HK-2 (cell line): ENCODE measurements around the gene COL23A1.

Experiments used
- DNase-seq: peaks from one replicate; pipeline ENCODE4 v3.0.0-alpha.2; 2018; ENCODE audit not compliant: unreplicated experiment

Gene COL23A1

DNA sequence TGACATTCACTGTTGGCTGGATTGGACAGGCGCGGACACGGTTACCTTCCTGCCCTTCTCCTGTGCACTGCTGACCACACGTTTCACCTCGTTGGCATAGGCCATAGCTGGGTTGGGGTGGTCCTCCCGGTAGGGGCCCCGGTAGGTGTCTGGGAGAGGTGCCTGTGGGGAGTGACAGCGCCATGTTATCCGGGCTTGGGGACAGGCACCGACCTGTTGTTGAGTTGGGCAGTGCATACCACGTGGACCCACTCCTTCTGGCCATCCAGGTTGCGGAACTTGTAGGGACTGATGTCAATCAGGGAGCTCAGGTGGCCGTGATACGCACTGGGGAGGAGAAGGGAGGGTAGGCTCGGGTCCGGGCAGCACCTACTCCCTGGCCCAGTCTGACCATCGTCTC is 365.8 kb downstream of the COL23A1 start:
- no peak for DNase-seq

DNA sequence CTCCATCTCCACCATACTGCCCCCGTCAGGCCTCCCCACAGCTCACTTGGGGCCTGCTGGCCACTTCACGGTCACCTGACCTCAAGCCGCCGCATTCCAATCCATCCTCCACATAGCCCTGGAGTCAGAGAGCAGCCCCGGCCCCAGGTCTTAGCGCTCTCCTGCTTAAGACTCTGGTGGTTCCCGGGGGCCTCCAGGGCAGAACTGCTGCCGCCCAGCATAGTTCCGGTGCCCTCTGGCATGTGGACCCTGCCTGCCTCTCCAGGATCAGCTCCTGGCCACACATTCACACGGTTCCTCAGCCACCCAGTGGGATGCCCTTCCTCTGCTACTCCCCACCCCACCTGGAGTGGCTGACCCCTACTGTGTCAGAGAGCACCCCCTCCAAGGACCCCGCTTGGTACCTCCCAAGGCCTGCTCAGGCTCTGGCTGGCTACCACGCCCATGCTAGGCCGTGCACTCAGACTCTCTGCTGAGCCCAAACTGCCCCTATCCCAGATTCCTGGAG is 366.3 kb downstream of the COL23A1 start:
- DNase-seq: no peak

DNA sequence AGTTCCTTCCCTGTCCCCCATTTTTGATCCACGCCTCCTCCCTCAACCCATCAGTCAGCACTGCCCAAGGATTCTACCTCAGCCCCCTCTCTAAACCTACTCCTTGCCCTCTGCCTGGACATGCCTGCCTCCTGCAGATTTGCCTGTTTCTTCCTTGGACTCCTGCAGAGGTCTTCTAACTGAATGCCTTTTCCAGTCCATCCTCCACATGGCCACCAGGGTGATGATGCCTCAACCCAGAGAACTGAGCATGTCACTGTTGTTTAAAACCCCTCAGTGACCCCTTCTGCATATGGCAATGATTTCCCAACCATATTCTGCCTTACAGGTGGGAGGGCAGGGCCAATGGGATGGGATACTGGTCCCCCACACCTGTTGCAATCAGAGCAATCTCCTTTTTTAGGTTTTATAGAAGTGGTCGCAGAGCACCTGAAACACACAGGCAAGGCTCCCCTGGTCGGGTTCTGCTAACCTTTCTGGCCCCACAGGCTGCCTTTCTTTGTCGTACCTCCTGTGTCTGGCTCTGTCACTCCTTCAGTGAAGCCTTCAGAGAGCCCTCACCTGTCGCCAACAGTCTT is 366.9 kb downstream of the COL23A1 start:
- DNase-seq: no peak

DNA sequence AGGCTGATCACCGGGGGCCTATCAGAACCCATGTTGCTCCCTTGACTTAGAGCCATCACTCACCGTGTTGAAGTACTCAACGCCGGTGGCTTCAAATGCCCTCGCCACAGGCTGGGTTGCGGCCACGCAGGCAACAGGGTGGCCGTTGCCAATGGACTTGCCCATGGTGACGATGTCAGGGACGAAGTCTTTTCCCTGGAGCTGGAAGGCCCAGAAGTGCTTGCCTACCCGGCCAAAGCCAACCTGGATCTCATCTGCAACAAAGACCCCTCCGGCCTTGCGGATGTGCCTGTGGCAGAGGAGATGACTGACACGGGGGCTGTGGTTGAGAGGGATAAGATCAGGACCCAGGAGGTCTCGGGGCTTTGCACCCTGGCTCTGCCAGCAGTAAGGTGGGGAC is 367.9 kb downstream of the COL23A1 start:
- no peak for DNase-seq

DNA sequence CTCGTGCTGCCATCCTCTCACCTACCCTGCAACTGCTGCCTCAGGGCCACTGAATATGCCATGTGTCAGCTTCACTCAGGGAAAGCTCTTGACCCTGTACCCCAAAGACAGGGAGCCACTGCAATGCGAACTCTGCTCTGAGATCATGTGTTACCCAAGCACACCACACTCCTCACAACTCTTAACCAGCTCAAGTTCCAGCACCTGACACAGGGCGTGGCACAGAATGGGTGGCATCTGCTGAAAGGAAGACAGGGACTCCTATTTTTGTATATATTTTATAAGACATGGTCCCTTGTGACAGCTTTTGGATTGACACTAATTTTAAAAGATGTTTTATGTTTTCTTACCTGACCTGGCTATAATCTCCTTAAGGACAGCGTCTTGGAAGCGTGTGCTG is 368.3 kb downstream of the COL23A1 start:
- no peak for DNase-seq

DNA sequence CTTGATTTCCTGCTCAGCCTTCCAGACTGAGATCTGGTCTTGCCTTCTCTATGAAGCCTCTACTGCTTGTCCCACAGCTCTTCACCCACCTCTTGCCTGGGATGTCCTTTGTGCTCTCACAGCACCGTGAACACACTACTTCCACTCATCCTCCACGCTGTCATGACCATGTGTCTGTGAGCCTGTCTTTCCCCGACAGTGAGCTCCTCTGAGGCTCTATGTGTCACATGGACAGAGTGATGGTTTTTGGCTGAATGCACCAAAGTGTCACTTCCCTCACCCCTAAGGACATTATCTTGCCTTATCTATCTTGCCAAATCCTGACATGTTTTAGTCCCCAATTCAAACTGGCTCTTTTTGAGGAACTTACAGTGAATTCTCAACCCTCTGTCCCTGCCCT is 368.9 kb downstream of the COL23A1 start:
- no peak for DNase-seq

DNA sequence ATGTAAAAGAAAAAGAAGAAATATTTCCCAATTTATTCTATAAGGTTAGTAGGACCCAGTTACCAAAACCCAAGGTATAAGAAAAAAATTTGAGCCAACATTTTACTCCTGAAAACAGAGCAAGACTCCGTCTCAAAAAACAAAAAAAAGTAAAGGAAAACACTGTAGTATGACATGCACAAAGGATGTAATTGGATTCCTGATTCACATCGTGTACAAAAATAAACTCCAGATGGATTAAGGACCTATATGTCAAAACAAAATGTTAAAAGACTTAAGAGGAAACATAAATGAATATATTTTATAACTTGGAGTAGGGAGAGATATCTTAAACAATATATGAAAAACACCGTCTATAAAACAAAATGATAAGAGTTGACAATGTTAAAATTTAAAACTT is 371.4 kb downstream of the COL23A1 start:
- no peak for DNase-seq

DNA sequence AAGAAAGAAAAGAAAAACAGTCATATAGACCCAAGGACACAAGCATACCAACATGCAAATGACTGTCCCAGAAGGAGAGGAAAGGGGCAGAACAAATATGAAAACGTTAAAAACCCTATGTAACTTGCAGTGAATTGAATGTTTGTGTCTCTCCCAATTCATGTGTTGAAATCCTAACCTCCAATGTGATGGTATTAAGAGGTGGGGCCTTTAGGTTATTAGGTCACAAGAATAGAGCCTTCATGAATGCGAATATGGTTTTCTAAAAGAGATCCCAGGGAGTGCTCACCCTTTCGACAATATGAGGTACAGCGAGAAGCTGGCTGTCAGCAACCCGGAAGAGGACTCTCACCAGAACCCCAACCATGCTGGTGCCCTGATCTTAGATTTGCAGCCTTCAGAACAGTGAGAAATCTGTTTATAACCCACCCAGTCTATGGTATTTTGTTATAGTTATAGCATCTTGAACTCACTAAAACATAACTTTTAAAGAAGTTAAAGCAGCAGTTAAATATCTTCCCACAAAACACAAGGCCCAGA is 371.9 kb downstream of the COL23A1 start:
- no peak for DNase-seq

DNA sequence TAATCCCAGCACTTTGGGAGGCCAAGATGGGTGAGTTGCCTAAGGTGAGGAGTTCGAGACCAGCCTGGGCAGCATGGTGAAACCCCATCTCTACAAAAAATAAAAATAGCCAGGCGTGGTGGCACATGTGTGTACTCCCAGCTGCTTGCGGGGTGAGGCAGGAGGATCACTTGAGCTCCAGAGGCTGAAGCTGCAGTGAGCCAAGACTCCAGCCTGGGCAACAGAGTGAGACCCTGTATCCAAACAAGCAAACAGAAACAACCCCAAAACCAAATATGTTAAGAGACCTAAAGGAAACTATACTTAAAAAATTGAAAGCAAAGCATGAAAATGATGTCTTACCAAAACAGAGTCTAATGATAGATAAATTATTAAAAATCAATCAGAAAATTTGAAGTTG is 373.4 kb downstream of the COL23A1 start:
- no peak for DNase-seq

DNA sequence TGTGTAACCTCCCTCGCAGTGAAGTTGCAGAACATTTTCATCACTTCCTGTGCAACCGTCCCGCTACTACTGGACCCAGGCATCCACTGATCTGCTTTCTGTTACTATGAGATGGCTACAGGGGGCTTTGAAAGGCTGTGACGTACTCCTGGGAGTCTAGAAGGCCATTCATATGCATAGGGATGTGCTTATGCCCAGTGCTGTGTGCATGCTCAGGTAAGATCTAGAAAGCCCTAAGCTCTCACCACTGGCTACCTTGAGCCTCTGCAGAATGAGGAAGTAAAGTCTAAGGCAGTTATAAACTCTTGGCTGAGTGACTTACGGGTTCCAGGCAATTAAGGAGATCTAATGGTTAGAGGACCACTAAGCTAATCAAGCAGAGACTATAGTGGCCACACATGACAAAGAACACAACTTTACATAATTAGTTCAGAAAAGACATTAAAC is 374.1 kb downstream of the COL23A1 start:
- no peak for DNase-seq

DNA sequence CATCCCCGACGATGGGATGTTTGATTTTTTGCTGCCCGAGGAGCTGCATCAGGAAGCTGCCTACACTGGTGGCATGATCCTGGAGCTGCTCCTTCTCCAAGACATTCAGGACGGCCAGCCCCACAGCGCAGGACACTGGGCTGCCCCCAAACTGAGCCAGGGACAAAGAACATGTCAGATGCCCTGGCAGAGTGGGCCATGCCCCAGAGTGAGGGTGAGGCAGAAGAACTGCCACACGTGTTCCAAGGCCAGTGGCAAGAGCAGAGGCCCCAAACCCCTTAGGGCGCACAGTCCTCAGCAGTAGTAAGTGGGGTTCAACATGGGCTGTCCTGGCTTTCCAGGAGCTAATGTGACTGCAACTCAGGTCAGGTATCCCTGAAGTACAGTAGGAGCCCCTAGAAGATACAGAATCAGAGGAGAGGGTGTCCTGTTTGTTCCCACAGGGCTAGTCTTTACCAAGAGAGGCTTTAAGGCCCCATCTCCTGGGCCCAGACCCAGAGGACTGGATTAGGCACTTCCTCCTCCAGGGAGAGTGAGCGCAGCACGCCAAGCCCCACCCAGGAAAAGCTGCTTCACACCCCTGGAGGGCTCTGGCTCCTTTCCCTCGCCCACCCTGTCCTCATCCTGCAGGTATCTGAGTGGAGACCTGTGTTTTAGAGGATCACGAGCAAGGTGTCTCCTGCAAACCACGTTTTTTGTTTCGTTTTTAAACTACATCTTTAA is 374.8 kb downstream of the COL23A1 start:
- no peak for DNase-seq

DNA sequence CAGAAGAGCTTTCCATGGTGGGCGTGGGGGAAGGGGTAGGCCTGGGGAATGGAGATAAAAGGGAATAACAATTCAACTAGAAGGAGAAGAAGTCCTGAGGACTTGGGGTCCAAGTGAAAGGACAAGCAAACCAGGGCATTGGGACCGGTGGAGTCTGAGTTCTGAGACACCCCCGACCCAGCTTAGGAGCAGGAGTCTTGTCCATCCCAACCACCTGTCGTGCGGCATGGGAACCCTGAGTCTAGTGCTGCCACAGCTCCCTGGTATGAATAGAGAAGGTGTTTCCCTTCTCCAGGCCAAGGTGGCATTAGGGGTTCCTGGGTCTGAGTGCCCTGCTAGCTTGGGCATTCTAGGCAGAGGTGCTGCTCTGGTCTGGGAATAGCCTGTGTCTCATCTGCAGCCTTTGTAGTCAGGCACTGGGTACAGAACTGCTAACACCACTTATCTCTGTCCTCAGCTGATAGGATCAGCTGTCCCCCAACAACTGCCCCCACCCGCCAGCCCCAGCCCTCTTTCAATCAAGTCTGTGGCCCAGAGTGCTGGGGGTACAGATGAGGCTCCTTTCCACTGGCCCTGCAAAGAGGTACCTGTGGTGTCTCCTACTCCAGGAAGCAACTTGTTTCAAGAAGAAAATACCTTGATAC is 375.9 kb downstream of the COL23A1 start:
- no peak for DNase-seq

DNA sequence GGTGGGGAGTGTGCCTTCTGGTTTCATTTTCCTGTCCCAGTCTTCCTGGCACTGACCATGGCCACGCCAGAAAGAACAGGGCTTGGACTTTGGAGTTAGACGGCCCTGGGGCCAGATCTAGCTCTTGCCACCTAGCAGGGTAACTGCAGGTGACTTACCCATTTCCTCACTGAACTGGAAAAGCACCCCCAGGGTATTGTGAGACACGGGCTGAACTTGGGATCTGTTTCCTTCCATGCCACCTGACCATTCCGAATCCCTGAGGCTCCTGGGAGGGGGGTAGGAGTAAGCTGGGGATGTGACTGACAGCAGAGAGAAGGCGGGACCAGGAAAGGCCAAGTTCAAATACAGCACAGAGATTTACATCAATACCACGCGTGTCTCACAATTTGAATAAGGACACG is 376.4 kb downstream of the COL23A1 start:
- no peak for DNase-seq

DNA sequence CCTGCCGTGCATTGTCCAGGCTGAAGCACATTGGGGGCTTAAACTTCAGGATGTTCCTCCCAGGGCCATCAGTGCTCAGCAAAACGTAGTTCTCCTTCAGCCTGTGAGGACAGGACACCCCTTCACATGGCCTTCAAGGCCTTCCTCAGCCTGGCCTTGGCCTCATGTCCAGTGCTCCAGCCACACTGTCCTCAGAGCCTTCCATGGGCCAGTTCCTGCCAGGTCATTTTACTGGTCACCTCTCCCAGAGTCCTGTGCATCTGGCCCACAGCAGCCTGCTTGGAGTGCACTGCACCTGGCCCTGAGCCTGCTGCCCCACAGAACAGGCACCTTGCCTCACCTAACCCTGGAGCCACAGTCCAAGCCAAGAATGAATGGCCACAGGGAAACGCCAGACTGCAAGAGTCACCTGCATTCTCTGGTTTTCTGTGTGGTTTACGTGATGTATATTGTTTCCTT is 377.2 kb downstream of the COL23A1 start:
- no peak for DNase-seq

DNA sequence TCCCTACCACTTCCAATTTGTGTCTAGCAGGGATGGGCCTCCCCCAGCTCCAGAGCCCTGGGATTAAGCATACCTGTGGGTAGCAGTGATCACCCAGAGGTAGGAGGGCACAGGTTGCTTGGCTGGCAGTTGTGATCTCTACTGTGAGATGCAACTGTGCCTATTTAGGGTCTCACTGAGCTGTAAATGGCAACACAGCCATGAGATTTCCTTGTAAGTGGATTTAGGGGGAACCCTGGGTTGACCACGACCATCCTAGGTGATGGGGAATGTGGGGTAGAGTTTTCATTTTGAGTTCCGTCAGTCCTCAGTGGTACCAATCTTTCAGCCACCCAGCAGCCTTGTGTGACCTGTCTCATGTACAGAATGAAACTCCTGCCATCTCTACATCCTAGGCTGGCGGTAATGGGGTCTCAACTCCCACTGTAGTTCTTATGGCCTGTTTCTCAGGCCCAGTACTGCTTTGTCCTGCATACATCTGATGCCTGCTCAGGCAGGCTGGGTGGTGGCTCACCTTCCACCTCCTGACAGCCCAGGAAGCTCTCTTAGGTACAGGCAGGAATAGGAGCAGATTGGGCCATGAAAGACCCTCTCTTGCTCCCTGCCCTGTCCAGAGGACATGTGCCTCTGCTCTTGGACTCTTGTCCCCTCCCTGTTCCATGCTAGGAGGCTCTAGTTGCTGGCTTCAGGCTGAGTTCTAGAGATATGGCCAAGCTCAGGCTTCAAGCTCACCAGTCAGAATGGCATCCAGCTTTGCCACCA is 377.8 kb downstream of the COL23A1 start:
- no peak for DNase-seq

DNA sequence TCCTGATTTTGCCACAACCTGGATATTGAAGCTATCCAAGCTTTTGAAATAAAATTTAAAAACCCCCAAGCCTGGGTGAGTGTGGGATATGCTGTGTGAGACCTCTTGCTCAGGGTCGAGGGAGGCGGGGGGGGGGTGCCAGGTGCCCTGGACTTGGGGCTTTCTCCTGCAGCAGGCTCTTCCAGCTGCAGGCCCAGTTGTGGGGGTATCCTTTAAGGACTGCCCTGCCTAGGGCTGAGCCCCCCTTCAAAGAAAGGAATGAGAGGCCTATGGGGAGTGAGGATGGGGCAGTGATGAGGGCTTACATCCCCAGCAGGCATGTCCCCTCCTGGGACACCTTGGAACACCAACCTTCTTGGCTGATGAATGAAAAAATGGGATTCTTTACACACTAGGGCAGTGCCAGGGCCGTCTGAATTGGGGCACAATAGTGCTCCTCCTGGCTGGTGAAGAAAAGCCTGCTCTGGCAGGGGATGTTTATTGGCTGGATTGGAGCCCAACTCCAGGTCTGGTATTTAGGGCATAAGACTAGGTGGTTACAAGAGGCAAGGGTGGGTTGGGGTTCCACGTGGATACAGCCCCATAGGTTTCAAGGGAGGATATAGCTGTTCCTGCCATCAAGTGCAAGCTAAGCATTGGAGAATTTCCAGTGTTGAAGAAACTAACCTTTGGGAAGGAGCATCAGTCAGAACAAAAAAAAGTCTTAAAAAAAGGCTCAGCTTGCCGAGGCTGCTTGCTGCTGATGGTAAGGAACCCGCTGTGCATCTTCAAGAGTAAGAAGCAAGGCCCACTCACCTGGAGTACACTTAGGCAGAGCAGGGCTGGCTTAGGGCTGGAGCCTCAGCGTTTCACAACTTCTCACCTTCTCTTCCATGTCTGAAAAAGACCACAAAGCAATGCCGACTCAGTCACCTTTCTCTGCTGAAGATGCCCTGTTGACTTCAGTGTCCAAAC is 378.8 kb downstream of the COL23A1 start:
- DNase-seq: no peak

DNA sequence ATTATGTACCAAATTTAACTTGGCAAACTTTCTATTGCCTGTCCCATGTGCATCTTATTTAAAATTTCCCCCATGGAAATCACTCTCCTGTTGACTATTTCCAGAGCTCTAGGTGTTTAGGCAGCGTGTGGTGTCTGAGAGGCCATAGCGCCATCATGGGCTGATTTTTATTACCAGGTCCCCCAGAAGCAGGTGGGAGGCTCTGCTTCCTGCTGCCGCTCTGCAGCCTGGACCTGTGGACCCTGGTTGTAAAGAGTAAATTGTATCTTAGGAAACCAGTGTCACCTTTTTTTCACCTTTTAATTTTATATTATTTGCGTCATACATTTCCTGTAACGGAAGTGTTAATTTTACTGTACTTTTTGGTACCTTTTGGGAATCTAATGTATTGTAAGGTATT is 379.5 kb downstream of the COL23A1 start:
- DNase-seq: no peak

DNA sequence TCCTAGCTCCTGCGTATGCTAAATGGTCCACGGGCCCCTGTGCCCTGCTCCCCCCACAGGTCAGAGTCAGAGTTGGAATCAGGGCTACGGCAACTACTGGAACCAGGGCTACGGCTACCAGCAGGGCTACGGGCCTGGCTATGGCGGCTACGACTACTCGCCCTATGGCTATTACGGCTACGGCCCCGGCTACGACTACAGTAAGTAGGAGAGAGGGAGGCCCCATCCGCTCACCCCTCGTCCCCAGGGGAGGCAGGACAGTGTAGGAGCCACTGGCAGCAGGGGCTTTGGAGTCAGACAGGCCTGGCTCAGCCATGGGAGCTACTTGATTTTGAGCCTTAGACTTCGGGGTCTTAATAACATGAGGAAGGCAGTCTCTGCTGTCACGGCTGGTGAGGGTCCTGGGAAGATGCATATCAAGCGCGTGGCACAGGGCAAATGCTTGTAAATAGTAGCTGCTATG is 380.1 kb downstream of the COL23A1 start:
- DNase-seq: no peak

DNA sequence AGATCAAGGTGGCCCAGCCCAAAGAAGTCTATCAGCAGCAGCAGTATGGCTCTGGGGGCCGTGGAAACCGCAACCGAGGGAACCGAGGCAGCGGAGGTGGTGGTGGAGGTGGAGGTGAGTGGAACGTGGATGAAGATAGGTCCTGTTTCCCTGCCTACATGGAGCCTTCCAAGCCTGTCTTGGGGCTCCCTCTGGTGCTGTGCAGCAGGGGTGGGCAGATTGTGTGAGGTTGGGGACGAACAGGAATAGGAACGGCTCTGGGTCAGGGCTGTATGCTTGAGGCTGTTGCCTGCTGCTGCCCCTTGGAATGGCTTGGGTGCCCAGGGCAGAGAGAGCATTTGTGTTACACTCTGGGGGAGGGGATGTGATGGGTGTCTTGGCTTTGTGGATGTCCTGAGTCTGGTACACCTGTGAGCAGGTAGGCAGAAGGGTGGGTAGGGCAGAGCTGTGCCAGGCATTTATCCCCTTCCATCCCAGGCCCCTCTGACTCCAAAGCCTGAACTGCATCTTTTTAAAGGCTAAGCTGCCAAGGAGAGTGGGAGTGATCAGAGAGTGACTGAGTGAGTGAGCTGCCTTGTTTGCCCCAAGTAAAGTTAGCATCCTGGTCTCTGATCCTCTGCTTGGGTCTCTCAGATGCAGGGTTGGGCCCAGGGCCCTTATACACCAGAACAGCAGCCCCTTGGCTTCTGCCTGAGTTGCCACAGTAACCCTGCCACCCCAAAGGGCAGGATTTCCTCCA is 380.7 kb downstream of the COL23A1 start:
- DNase-seq: no peak
